Measurements from ENCODE around the gene NPC1L1. TPM values are rescaled to one million over a fixed set of nuclear protein-coding genes. Genes with fewer than 3 reads are reported as not detected.

The NPC1L1 gene
- total RNA-seq, 1 experiment from 2014 or later: 0.15 TPM

- TF ChIP-seq SMAD4 (CRISPR knock-in tag; IDR thresholded peaks at IDR 0.05) (no peak), ESRRA (CRISPR knock-in tag; IDR thresholded peaks at IDR 0.05; ENCODE audit: borderline replicate concordance) (no peak), MXD4 (CRISPR knock-in tag; IDR thresholded peaks at IDR 0.05; ENCODE audit: borderline replicate concordance) (no peak)
Observed at GRCh38 chr7:44470628-44471245, 70.4 kb downstream of the NPC1L1 start (continued).

- ChIA-PET CTCF (interaction anchor here (0.7 kb wide), 1 partner anchor 95 kb away, joined by 3 read pairs; no protein-coding TSS in a partner anchor), POLR2A (no interaction called here)
Observed at GRCh38 chr7:44470135-44470479, 71.0 kb downstream of the NPC1L1 start.

More at GRCh38 chr7:44470135-44470479, 71.0 kb downstream of the NPC1L1 start:
- Mint-ChIP-seq H3K9me3 (no peaks in the 10 kb centered on the region), H3K27ac (no peak overlapping the region), H3K4me3 (no peak overlapping the region), H3K36me3 (peaks cover 28% of the 10 kb centered on the region), H3K4me1 (no peaks in the 10 kb centered on the region), H3K27me3 (ENCODE audit: low read depth) (no peaks in the 10 kb centered on the region)
- ATAC-seq (no peak), DNase-seq (ENCODE audit: low spot score) (no peak)
- TF ChIP-seq IRF1 (CRISPR knock-in tag; IDR thresholded peaks at IDR 0.05) (no peak), RORB (CRISPR knock-in tag; IDR thresholded peaks at IDR 0.05) (no peak), ZBTB21 (CRISPR knock-in tag; IDR thresholded peaks at IDR 0.05; ENCODE audit: borderline replicate concordance) (no peak), NFE2L1 (CRISPR knock-in tag; IDR thresholded peaks at IDR 0.05) (no peak), SOX15 (CRISPR knock-in tag; IDR thresholded peaks at IDR 0.05) (no peak), ZNF425 (CRISPR knock-in tag; conservative IDR thresholded peaks at IDR 0.05) (no peak), CDX4 (CRISPR knock-in tag; IDR thresholded peaks at IDR 0.05; ENCODE audit: borderline replicate concordance) (no peak), USF2 (CRISPR knock-in tag; IDR thresholded peaks at IDR 0.05) (no peak), ZNF532 (CRISPR knock-in tag; IDR thresholded peaks at IDR 0.05; ENCODE audit: borderline replicate concordance) (no peak), ZNF671 (CRISPR knock-in tag; IDR thresholded peaks at IDR 0.05) (no peak), EMX1 (CRISPR knock-in tag; IDR thresholded peaks at IDR 0.05) (no peak), ZNF317 (CRISPR knock-in tag; IDR thresholded peaks at IDR 0.05; ENCODE audit: borderline replicate concordance, low read depth) (no peak), USF1 (CRISPR knock-in tag; IDR thresholded peaks at IDR 0.05) (no peak), RELA (CRISPR knock-in tag; IDR thresholded peaks at IDR 0.05; ENCODE audit: borderline replicate concordance) (no peak), ZNF416 (CRISPR knock-in tag; IDR thresholded peaks at IDR 0.05) (no peak), JAZF1 (CRISPR knock-in tag; IDR thresholded peaks at IDR 0.05) (no peak), TEAD1 (CRISPR knock-in tag; IDR thresholded peaks at IDR 0.05) (no peak), STAT6 (CRISPR knock-in tag; conservative IDR thresholded peaks at IDR 0.05; ENCODE audit: low read depth) (no peak)
